IMR-90 (cell line): ENCODE data around the gene MROH2B. TPM values are rescaled to one million over a fixed set of nuclear protein-coding genes. Genes with fewer than 3 reads are reported as not detected.
A peak's percentile ranks its signal among the peaks of the same experiment; 100 is the strongest.

Experiments used
- ATAC-seq: fragments of 200-7000 bp; cut with Tn5 transposase; 2 replicates; pipeline ENCODE4 v1.9.1; 2020; ENCODE audit warnings: low read depth, mild to moderate bottlenecking, moderate library complexity
- BruUV-seq: library from RNA; stranded (reverse); fragments of 400-500 nt; replicated peaks from 2 replicates; lab custom pipeline; 2021; lab: Mats Ljungman, UMichigan
- CTCF ChIA-PET: fragments of 300-600 bp; formaldehyde crosslinking; extraction: SDS; loops from one replicate; lab custom pipeline; 2021; ENCODE audit warnings: antibody characterized with exemption; lab: Yijun Ruan, JAX
- POLR2A ChIA-PET: fragments of 300-600 bp; sonication (Branson Sonifier 250); formaldehyde crosslinking; loops from one replicate; lab custom pipeline; 2022; ENCODE audit warnings: antibody characterized with exemption; ENCODE audit not compliant: unreplicated experiment; lab: Charles Lee
- DNase-seq: peaks from one replicate; pipeline ENCODE4 v3.0.0; 2013
- H2AFZ ChIP-seq: replicated peaks from 2 replicates; pipeline ENCODE3; 2013; ENCODE audit warnings: low read length, mild to moderate bottlenecking; ENCODE audit not compliant: poor library complexity
- H2AK5ac ChIP-seq: 2 replicates; pipeline ENCODE4 v1.6.1; 2013; ENCODE audit warnings: low read depth, low read length, inconsistent platforms
- H2AK9ac ChIP-seq: replicated peaks from 2 replicates; pipeline ENCODE3; 2013; ENCODE audit warnings: mild to moderate bottlenecking, low read depth, low read length, moderate library complexity; ENCODE audit not compliant: poor library complexity
- H2BK120ac ChIP-seq: 2 replicates; pipeline ENCODE4 v1.6.1; 2013; ENCODE audit warnings: low read depth, low read length, inconsistent platforms
- H2BK15ac ChIP-seq: 3 replicates; pipeline ENCODE4 v1.6.1; 2013; ENCODE audit warnings: low read depth, low read length, inconsistent platforms
- H2BK20ac ChIP-seq: 2 replicates; pipeline ENCODE4 v1.6.1; 2013; ENCODE audit warnings: low read depth, mild to moderate bottlenecking, inconsistent platforms, low read length, moderate library complexity
- H2BK5ac ChIP-seq: 2 replicates; pipeline ENCODE4 v1.6.1; 2013; ENCODE audit warnings: mild to moderate bottlenecking, low read depth, low read length, inconsistent platforms; ENCODE audit not compliant: poor library complexity, severe bottlenecking
- H3K14ac ChIP-seq: replicated peaks from 2 replicates; pipeline ENCODE4 v1.6.1; 2013; ENCODE audit warnings: low read depth, low read length, inconsistent platforms
- H3K18ac ChIP-seq: 2 replicates; pipeline ENCODE4 v1.6.1; 2013; ENCODE audit warnings: low read depth, low read length, control low read depth
- H3K23ac ChIP-seq: 2 replicates; pipeline ENCODE4 v1.6.1; 2013; ENCODE audit warnings: low read depth, low read length, inconsistent platforms
- H3K27ac ChIP-seq: 2 replicates; pipeline ENCODE4 v1.5.1; 2013; ENCODE audit warnings: mild to moderate bottlenecking, control low read depth, low read length; ENCODE audit not compliant: insufficient read depth
- H3K27me3 ChIP-seq: 2 replicates; pipeline ENCODE4 v1.6.1; 2013; ENCODE audit warnings: low read length; ENCODE audit not compliant: control insufficient read depth, insufficient read depth
- H3K36me3 ChIP-seq: 2 replicates; pipeline ENCODE4 v1.6.1; 2013; ENCODE audit warnings: low read length, mixed read lengths; ENCODE audit not compliant: control insufficient read depth, insufficient read depth
- H3K4ac ChIP-seq: 2 replicates; pipeline ENCODE4 v1.6.1; 2013; ENCODE audit warnings: low read depth, low read length, inconsistent platforms
- H3K4me1 ChIP-seq: 2 replicates; pipeline ENCODE4 v1.6.1; 2013; ENCODE audit warnings: low read length, mixed read lengths; ENCODE audit not compliant: control insufficient read depth, insufficient read depth
- H3K4me2 ChIP-seq: 2 replicates; pipeline ENCODE4 v1.6.1; 2013; ENCODE audit warnings: low read depth, mild to moderate bottlenecking, control low read depth, low read length, moderate library complexity
- H3K4me3 ChIP-seq: 2 replicates; pipeline ENCODE4 v1.5.1; 2013; ENCODE audit warnings: low read depth, mild to moderate bottlenecking, control low read depth, low read length, moderate library complexity; ENCODE audit not compliant: insufficient read depth
- H3K56ac ChIP-seq: 2 replicates; pipeline ENCODE4 v1.6.1; 2013; ENCODE audit warnings: low read length, inconsistent platforms; ENCODE audit not compliant: insufficient read depth; ENCODE audit errors: extremely low read depth
- H3K79me1 ChIP-seq, 2 experiments: 2 replicates each; pipeline ENCODE4 v1.6.1; 2013; ENCODE audit warnings: low read length in 2 of 2, inconsistent platforms in 1 of 2, low read depth in 1 of 2
- H3K9ac ChIP-seq: 2 replicates; pipeline ENCODE4 v1.6.1; 2013; ENCODE audit warnings: low read depth, low read length, control low read depth
- H3K9me1 ChIP-seq: 2 replicates; pipeline ENCODE4 v1.6.1; 2013; ENCODE audit warnings: low read length, inconsistent platforms; ENCODE audit not compliant: insufficient read depth
- H3K9me3 ChIP-seq: 2 replicates; pipeline ENCODE4 v1.6.1; 2013; ENCODE audit warnings: low read length; ENCODE audit not compliant: control insufficient read depth, insufficient read depth
- H4K20me1 ChIP-seq: 2 replicates; pipeline ENCODE4 v1.6.1; 2013; ENCODE audit warnings: low read length, inconsistent platforms; ENCODE audit not compliant: insufficient read depth
- H4K5ac ChIP-seq: 2 replicates; pipeline ENCODE4 v1.6.1; 2013; ENCODE audit warnings: mild to moderate bottlenecking, low read depth, low read length, control low read depth
- H4K8ac ChIP-seq, 2 experiments: 2 replicates each; pipeline ENCODE4 v1.6.1; 2013; ENCODE audit warnings: low read depth in 2 of 2, low read length in 2 of 2, control low read depth in 1 of 2, inconsistent platforms in 1 of 2
- H4K91ac ChIP-seq: 2 replicates; pipeline ENCODE4 v1.6.1; 2013; ENCODE audit warnings: low read depth, low read length, inconsistent platforms; ENCODE audit not compliant: insufficient read depth
- FOS ChIP-seq: fragments of 150-350 bp; IDR thresholded peaks from 2 replicates; pipeline ENCODE4 v1.6.1; 2016; ENCODE audit warnings: low read depth, low read length
- RCOR1 ChIP-seq: IDR thresholded peaks from 2 replicates; pipeline ENCODE4 v1.6.1; 2012; ENCODE audit warnings: mild to moderate bottlenecking, low read length, improper control_type of control experiment; ENCODE audit not compliant: insufficient replicate concordance
- WGBS, 2 experiments: methylation state at CpG; one replicate each; pipeline versions ENCODE4 v1.1.5 to v1.1.7; 2013; ENCODE audit warnings: missing lambda C conversion rate in 2 of 2; ENCODE audit not compliant: insufficient read length in 1 of 2; ENCODE audit errors: extremely low coverage in 2 of 2; 5-methylcytosine and 5-hydroxymethylcytosine counted together
- dilution Hi-C: fragments of 300-500 bp; cut with HindIII; formaldehyde crosslinking; loops from one replicate; pipeline ENCODE4 v1.14.3; 2018; ENCODE audit warnings: low sequenced_read_pairs; ENCODE audit not compliant: unreplicated experiment
- in situ Hi-C: fragments of 300-500 bp; cut with MboI; formaldehyde crosslinking; loops from 3 replicates; pipeline ENCODE4 v1.14.3; 2019; ENCODE audit warnings: low sequenced_read_pairs, inconsistent platforms, mixed read lengths
- intact Hi-C: fragments of 100-400 bp; cut with micrococcal nuclease; formaldehyde crosslinking; loops from 2 replicates; pipeline ENCODE4 v1.10.0; 2022
- polyA plus RNA-seq, 3 experiments: library from polyadenylated mRNA; depleted of rRNA; stranded (reverse); fragments of >200 nt; gene quantifications; 2 replicates each; pipeline ENCODE4 v1.2.3, GENCODE V29; 2012; ENCODE audit warnings: low replicate concordance in 1 of 3
- total RNA-seq: library from RNA; depleted of rRNA; stranded (reverse); fragments of >200 nt; gene quantifications from 2 replicates; pipeline ENCODE4 v1.2.3, GENCODE V29; 2012

The MROH2B gene
- total and polyA plus RNA-seq, 2 of the 4 experiments (the other 2 are of a cell fraction), result not detected

GRCh38 chr5:41115281-41115680 lies 44.1 kb upstream of the MROH2B start:
- Histone ChIP-seq H3K27ac (peak overlapping the region; percentile 97), H2BK120ac (peak overlapping the region; percentile 91), H3K9ac (peak overlapping the region; percentile 35; the same call in 1 of the 2 replicates), H3K14ac (peak overlapping the region; percentile 55), H3K4me3 (no peak overlapping the region), H4K5ac (peak overlapping the region; percentile 98), H3K4ac (peak overlapping the region; percentile 89), H3K79me1 (peaks cover 0 to 6% of the 10 kb centered on the region in 2 experiments; a peak in 1 of 4 replicates), H3K18ac (peak overlapping the region; percentile 94), H2BK15ac (peak overlapping the region; percentile 67; the same call in 2 of the 3 replicates), H3K9me3 (no peaks in the 10 kb centered on the region), H3K27me3 (no peaks in the 10 kb centered on the region), H3K4me2 (peak overlapping the region; percentile 16; the same call in 1 of the 2 replicates), H2BK5ac (peak overlapping the region; percentile 98), H4K8ac (peak overlapping the region; percentile 76 to 86; a peak in 3 of 4 replicates), H2AK9ac (peak overlapping the region; percentile 50), H2AFZ (peak overlapping the region; percentile 64), H3K36me3 (no peaks in the 10 kb centered on the region), H4K91ac (peak overlapping the region; percentile 98), H3K23ac (peak overlapping the region; percentile 44; the same call in 1 of the 2 replicates), H2BK20ac (peak overlapping the region; percentile 97), H3K9me1 (peaks cover 11% of the 10 kb centered on the region), H3K4me1 (peaks cover 26% of the 10 kb centered on the region), H3K56ac (peak overlapping the region; percentile 93), H4K20me1 (no peaks in the 10 kb centered on the region), H2AK5ac (peak overlapping the region; percentile 18; the same call in 1 of the 2 replicates)
- TF ChIP-seq FOS, result peak; percentile 49; the same call in 1 of the 2 replicates
- TF ChIP-seq RCOR1, result no peak
- in situ Hi-C loops, result no loop called here
- dilution Hi-C loops, result no loop called here
- ATAC-seq (peak; percentile 75), DNase-seq (peak; percentile 94)
- POLR2A ChIA-PET, result interaction anchor here (0.7 kb wide), 1 partner anchor 78 kb away, joined by 3 read pairs; no protein-coding TSS in a partner anchor
- no CpG with 5 or more reads among the region's 2 CpGs for WGBS, 2 experiments
- BruUV-seq, result no TSS peak
- intact Hi-C loops, result loop anchor here (2.0 kb wide), 2 partner anchors 46 to 124 kb away; no protein-coding TSS in a partner anchor
- CTCF ChIA-PET, result interaction anchor here (0.6 to 1.5 kb wide), 2 partner anchors 59 to 211 kb away, joined by 5 read pairs; no protein-coding TSS in a partner anchor
